GM12872 (cell line): ENCODE data around the gene GLP2R.

Source experiments
- CTCF ChIP-seq: IDR thresholded peaks from 3 replicates; pipeline ENCODE4 v1.5.1; 2011; ENCODE audit warnings: low read depth, mild to moderate bottlenecking, low read length, moderate library complexity; ENCODE audit not compliant: insufficient read depth

GLP2R gene

GRCh38 chr17:9926150-9926804 is 100.6 kb downstream of the GLP2R start:
- no peak for TF ChIP-seq CTCF

DNA sequence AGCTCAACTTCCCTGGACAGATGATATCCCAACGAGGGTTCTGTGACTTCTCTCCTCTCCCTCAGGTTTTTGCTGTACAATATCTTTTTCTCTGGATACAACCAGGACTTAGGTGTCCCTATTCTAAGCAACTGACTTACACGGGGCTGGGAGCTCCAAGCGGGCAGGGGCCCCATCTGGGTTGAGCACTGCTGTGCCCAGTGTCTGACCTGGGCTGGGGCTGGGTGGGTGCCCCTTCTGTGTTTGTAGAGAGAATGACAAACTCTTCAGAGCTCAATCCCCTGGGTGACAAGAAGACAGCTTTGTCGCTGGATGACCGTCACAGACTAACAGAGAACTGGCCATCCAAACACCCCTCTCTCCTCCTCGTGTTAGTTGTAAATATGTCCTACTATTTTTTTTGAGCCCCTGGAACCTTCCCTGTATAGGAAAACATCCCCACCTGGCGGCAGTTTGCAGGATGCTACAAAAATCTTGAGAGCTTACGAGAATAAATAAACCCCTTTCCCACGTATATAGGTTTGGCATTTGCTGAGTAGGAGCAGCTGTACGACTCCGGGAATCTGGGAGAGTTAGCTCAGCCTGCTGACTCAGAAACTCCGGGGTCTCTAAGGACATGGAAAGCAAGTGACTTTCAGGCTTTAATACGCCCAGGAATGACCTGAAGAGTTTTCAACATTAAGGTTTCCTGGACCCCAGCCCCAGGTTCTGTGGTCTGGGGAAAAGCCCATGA is 103.0 kb downstream of the GLP2R start:
- TF ChIP-seq CTCF, result no peak

- TF ChIP-seq CTCF, result no peak
These were observed 104.1 kb downstream of the GLP2R start for GRCh38 chr17:9929871-9930270.

GRCh38 chr17:9931144-9931741 is 105.5 kb downstream of the GLP2R start:
- no peak for TF ChIP-seq CTCF

- TF ChIP-seq CTCF, result no peak
These were observed 106.8 kb downstream of the GLP2R start for GRCh38 chr17:9932491-9932890.

GRCh38 chr17:9934331-9934730 is 108.6 kb downstream of the GLP2R start:
- no peak for TF ChIP-seq CTCF

- no peak for TF ChIP-seq CTCF
These were observed 109.7 kb downstream of the GLP2R start for GRCh38 chr17:9935408-9935807.
